ENCODE measurements around the gene RABGGTA. TPM values are rescaled to one million over a fixed set of nuclear protein-coding genes. Genes with fewer than 3 reads are reported as not detected.

RABGGTA gene
- total RNA-seq, 1 experiment from 2014 or later, result 25.6 TPM

GRCh38 chr14:24247422-24247821, 24.0 kb downstream of the RABGGTA start:
- no peaks in the 10 kb centered on the region; a peak in 1 of 7 replicates for H3K36me3 Mint-ChIP-seq (ENCODE audit: insufficient read depth in 1 of 3, low read depth in 3 of 3)
- H3K27ac ChIP-seq (ENCODE audit: insufficient read length, low read depth, low read length), result no peak overlapping the region
- H2BK120ac ChIP-seq (ENCODE audit: low read depth, low read length, poor library complexity, severe bottlenecking), result no peak overlapping the region
- H2BK20ac ChIP-seq (ENCODE audit: low read depth, low read length, poor library complexity, severe bottlenecking), result no peak overlapping the region
- H3K23me2 ChIP-seq (ENCODE audit: insufficient read length, low read depth, low read length, poor library complexity, severe bottlenecking), result no peaks in the 10 kb centered on the region
- H3K18ac ChIP-seq (ENCODE audit: insufficient read length, low read depth, low read length), result no peak overlapping the region
- H4K20me1 ChIP-seq (ENCODE audit: control insufficient read depth, insufficient read depth, insufficient read length), result no peaks in the 10 kb centered on the region
- H4K8ac ChIP-seq (replicated peaks; ENCODE audit: insufficient read length, low read depth, low read length), result no peak overlapping the region
- H4K91ac ChIP-seq (ENCODE audit: insufficient read length, low read depth, low read length), result no peak overlapping the region
- H2BK12ac ChIP-seq (ENCODE audit: insufficient read length, low read depth, low read length), result no peak overlapping the region
- no peak overlapping the region for H2AK5ac ChIP-seq (ENCODE audit: insufficient read length, low read length)
- H3K79me1 ChIP-seq (ENCODE audit: insufficient read depth, low read depth, low read length, poor library complexity, severe bottlenecking), result no peaks in the 10 kb centered on the region
- no peaks in the 10 kb centered on the region for H3K4me1 ChIP-seq (ENCODE audit: insufficient read depth, low read length)
- no peaks in the 10 kb centered on the region for H3K27me3 ChIP-seq (ENCODE audit: insufficient read depth, low read length)
- no peak overlapping the region for H3K4me3 Mint-ChIP-seq
- no peak overlapping the region for H3K14ac ChIP-seq (ENCODE audit: insufficient read depth, low read length)
- H3K27me3 Mint-ChIP-seq (ENCODE audit: low read depth), result peaks cover 8% of the 10 kb centered on the region; the same call in 1 of the 2 replicates
- TF ChIP-seq CTCF (conservative IDR thresholded peaks at IDR 0.05), result no peak
- no peak for DNase-seq
- peaks cover 9% of the 10 kb centered on the region in 2 experiments for H3K4me1 Mint-ChIP-seq
- H3K9me3 Mint-ChIP-seq, result no peaks in the 10 kb centered on the region
- H3K4me2 ChIP-seq (ENCODE audit: insufficient read depth, insufficient read length, low read length), result no peak overlapping the region
- H3T11ph ChIP-seq (ENCODE audit: low read length), result no peak overlapping the region
- no peak overlapping the region for H4K5ac ChIP-seq (ENCODE audit: insufficient read length, low read depth, low read length)
- no peak overlapping the region for H3K27ac Mint-ChIP-seq
- no peak overlapping the region for H3K56ac ChIP-seq (ENCODE audit: insufficient read length, low read depth, low read length)
- H3K23ac ChIP-seq (ENCODE audit: insufficient read length, low read depth, low read length), result no peak overlapping the region
- H3K4ac ChIP-seq (ENCODE audit: low read depth, low read length), result no peak overlapping the region
- no peaks in the 10 kb centered on the region for H3K79me2 ChIP-seq (ENCODE audit: insufficient read depth, low read length)
- H2BK15ac ChIP-seq (ENCODE audit: low read depth, low read length), result no peak overlapping the region
- H3K9ac ChIP-seq (ENCODE audit: extremely low read depth, insufficient read length, low read length), result no peak overlapping the region
- 100% methylated on average over 2 of the region's 7 CpGs for WGBS (ENCODE audit: extremely low coverage, insufficient read length, low lambda C conversion rate)
- H2AFZ ChIP-seq (ENCODE audit: low read length), result no peak overlapping the region
- H2BK5ac ChIP-seq (ENCODE audit: insufficient read length, low read length), result no peak overlapping the region
- H3K9me3 ChIP-seq (ENCODE audit: control insufficient read depth, low read depth, low read length), result no peaks in the 10 kb centered on the region

Data from H9 (cell line).